DOHH2 (cell line): ENCODE results near the gene RPH3AL.

Source experiments
- EZH2phosphoT487 ChIP-seq: fragments of 200-600 bp; sonication (generic); IDR thresholded peaks from 2 replicates; pipeline ENCODE4 v1.6.1; 2017; ENCODE audit warnings: borderline replicate concordance, mild to moderate bottlenecking, antibody characterized with exemption, low read length, moderate library complexity, mixed read lengths
- TF ChIP-seq, protein P1 (sequence below): fragments of 200-600 bp; sonication (generic); IDR thresholded peaks from one replicate; pipeline ENCODE4 v1.5.1; 2014; ENCODE audit warnings: antibody characterized with exemption, mild to moderate bottlenecking, low read depth, low read length; ENCODE audit not compliant: poor library complexity, severe bottlenecking

DNA sequence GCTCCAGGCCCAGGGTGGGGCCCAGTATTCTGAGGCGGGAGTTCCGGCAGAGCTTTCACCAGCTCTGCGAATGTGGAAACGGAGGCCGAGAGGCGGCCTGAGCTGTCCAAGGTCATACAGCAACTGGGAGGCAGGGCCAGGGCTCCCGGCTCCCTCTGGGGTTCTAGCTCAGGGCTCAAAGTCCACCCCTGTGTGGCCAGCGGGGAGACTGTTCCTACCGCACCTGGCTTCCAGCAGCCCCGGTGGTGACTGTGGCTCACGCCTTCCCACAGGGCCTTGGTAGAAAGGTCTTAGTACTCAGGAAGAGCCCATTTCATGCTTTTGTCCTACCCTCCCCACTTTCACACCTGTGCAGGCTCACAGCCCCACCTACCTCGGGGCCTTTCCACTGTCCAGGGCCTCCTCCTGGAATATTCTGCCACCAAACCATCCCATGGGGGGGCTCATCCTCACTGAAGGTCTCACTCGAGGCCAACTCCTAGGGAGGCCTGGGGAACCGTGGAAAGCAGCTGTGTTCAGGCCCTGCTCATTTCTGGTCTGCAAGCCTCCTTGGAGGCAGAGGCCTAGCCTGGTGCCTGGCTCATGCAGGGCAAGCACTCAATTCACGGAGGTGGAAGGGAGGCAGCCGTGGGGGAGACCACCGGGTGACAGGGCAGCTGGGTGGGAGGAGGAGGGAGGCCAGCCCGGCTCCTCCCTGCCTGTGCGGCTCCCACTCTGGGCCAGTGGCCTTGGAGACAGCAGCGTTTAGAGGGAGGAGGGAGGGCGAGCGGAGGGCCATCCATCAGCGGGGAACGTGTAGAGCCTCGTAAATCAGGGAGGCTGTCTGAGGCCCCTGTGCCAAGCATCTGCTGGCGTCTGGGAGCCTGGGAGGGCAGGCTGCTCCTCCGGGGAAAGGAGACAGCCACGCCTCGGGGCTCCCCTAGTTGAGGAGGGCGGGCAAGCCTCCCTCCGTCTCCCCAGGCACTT lies 158.5 kb downstream of the RPH3AL start:
- TF ChIP-seq, protein P1, sequence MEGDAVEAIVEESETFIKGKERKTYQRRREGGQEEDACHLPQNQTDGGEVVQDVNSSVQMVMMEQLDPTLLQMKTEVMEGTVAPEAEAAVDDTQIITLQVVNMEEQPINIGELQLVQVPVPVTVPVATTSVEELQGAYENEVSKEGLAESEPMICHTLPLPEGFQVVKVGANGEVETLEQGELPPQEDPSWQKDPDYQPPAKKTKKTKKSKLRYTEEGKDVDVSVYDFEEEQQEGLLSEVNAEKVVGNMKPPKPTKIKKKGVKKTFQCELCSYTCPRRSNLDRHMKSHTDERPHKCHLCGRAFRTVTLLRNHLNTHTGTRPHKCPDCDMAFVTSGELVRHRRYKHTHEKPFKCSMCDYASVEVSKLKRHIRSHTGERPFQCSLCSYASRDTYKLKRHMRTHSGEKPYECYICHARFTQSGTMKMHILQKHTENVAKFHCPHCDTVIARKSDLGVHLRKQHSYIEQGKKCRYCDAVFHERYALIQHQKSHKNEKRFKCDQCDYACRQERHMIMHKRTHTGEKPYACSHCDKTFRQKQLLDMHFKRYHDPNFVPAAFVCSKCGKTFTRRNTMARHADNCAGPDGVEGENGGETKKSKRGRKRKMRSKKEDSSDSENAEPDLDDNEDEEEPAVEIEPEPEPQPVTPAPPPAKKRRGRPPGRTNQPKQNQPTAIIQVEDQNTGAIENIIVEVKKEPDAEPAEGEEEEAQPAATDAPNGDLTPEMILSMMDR = no peak
- TF ChIP-seq EZH2phosphoT487 = no peak
